ENCODE results near the gene RBL2.
"Not testable (repeated sequence)": the region's sequence is repeated elsewhere in the genome, so short reads cannot be mapped to it uniquely, and the experiment has no call there.

RBL2 gene, protein sequence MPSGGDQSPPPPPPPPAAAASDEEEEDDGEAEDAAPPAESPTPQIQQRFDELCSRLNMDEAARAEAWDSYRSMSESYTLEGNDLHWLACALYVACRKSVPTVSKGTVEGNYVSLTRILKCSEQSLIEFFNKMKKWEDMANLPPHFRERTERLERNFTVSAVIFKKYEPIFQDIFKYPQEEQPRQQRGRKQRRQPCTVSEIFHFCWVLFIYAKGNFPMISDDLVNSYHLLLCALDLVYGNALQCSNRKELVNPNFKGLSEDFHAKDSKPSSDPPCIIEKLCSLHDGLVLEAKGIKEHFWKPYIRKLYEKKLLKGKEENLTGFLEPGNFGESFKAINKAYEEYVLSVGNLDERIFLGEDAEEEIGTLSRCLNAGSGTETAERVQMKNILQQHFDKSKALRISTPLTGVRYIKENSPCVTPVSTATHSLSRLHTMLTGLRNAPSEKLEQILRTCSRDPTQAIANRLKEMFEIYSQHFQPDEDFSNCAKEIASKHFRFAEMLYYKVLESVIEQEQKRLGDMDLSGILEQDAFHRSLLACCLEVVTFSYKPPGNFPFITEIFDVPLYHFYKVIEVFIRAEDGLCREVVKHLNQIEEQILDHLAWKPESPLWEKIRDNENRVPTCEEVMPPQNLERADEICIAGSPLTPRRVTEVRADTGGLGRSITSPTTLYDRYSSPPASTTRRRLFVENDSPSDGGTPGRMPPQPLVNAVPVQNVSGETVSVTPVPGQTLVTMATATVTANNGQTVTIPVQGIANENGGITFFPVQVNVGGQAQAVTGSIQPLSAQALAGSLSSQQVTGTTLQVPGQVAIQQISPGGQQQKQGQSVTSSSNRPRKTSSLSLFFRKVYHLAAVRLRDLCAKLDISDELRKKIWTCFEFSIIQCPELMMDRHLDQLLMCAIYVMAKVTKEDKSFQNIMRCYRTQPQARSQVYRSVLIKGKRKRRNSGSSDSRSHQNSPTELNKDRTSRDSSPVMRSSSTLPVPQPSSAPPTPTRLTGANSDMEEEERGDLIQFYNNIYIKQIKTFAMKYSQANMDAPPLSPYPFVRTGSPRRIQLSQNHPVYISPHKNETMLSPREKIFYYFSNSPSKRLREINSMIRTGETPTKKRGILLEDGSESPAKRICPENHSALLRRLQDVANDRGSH

DNA sequence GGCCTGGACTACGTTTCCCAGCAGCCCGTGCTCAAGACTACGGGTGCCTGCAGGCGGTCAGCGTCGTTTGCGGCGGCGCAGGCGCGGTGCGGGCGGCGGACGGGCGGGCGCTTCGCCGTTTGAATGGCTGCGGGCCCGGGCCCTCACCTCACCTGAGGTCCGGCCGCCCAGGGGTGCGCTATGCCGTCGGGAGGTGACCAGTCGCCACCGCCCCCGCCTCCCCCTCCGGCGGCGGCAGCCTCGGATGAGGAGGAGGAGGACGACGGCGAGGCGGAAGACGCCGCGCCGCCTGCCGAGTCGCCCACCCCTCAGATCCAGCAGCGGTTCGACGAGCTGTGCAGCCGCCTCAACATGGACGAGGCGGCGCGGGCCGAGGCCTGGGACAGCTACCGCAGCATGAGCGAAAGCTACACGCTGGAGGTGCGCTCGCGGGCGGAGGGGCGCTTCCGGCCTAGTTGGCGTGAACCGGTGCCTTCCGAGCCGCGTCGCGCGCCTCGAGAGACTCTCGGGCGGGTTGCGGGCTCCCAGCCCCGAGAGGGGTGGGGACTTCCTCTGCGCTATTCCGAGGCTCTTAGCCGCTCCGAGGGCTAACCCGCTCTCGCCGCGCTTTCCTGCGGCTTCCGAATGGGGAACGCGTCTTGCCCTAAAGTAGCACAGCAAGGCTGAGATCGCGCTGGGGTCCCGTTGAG, at the start of gene RBL2:
RBL2 (plus strand) TSS at position 95 of the 689 bp plus-strand sequence; CDS start at position 181, 86 bp downstream.
- peak; percentile 61 to 63 for DNase-seq (ENCODE audit: low read depth in 2 of 2)

DNA sequence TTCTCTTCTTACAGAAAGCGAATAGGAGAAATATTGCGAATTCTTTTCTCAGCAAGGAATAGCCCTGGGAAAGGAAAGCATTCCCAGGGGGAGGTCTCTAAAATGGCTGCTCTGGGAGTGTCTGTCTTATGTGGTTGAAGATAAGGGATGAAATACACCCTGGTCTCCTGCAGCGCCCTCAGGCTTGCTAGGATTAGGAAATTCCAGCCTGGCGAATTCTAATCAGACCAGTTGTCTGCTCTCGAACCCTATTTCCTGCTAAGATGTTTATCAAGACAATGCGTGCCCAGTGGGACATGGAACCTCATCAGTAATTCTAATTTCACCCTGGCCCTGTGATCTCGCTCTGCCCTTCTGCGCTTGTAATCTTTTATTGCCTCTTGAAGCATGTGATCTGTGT, 49.7 kb upstream of the RBL2 start:
- DNase-seq (ENCODE audit: low read depth in 2 of 2), result not testable (repeated sequence)

DNA sequence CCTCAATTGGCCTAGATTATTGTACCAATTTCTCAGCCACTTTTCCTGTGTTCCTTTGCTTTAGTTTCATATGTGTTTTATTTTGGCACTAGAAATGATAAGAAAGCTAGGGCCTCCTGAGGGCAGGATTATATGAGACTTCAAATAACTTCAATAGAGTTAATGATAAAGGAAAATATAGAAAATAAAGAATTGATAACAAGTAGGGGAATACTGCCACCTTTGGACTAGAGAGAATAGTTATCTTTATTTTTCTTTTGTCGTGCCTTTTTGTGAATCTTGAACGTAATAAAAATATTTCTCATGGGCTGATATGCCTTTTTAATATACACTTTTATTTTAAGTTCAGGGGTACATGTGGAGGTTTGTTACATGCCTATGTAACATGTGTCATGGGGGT, 29.3 kb upstream of the RBL2 start:
- DNase-seq (ENCODE audit: low read depth in 2 of 2), result no peak

- DNase-seq (ENCODE audit: low read depth in 2 of 2), result no peak
Measured at GRCh38 chr16:53412549-53412948, 21.7 kb upstream of the RBL2 start.

GRCh38 chr16:53413864-53414263, 20.4 kb upstream of the RBL2 start:
- DNase-seq (ENCODE audit: low read depth in 2 of 2), result no peak

DNA sequence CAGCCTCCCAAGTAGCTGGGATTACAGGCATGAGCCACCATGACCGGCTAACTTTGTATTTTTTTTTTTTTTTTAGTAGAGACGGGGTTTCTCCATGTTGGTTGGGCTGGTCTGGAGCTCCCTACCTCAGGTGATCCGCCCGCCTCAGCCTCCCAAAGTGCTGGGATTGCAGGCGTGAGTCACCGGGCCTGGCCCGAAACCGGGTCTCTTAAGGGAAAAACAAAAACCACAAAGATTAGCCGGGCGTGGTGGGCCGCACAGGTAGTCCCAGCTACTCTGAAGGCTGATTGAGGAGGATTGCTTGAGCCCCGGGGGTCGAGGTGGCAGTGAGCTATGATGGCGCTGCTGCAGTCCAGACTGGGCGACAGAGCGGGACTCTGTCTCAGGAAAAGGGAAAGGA, 19.9 kb upstream of the RBL2 start:
- no peak for DNase-seq (ENCODE audit: low read depth in 2 of 2)

DNA sequence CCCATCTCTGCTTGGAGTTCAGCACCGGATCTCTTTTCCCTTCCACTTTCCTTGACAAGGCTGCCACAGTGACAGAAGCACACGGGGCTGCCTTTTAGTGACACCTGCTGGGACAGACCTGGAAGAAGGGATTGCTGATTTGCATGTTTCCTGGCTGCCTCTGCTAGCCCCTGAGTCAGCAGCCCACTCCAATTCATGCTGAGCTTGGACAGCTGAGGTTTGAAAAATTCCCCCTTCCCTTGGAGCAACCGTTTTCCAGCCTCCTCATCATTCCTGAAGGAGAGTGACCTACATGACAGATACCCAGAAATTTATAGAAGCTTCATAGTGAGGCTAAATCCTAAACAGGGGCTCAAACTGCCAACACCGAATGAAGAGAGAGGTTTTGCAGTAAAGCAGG, 18.8 kb upstream of the RBL2 start:
- DNase-seq (ENCODE audit: low read depth in 2 of 2), result no peak

DNA sequence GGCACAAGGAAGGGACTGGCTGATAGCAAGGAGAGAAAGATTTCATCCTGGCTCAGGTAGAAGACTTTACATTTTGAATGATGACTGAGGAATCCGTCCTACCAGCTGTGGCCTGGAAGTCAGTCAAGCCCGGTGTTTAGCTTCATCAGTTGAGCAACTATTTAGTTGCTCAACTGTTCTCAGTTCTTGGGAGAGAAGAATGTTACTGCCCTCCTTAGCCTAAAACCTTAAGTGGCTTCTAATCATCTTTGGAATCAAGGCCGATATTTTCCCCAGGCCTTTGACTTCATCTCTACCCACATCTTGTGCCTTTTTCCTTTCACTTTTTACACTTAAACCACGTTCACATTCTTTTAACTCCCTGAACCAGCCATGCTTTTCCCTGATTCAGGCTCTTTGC, 17.3 kb upstream of the RBL2 start:
- DNase-seq (ENCODE audit: low read depth in 2 of 2), result no peak

DNA sequence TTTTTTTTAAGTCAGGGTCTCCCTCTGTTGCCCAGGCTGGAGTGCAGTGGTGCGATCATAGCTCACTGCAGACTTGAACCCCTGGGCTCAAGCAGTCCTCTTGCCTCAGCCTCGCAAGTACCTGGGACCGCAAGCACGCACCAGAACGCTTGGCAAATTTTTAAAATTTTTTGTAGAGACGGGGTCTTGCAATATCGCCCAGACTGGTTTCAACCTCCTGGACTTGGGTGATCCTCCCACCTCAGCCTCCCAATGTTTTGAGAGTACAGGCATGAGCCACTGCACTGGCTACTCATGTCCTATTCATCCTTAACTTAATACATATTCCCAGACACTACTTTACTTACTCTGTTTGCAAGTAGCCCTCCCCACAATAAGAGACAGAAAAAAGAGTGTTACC, 16.3 kb upstream of the RBL2 start:
- no peak for DNase-seq (ENCODE audit: low read depth in 2 of 2)

DNA sequence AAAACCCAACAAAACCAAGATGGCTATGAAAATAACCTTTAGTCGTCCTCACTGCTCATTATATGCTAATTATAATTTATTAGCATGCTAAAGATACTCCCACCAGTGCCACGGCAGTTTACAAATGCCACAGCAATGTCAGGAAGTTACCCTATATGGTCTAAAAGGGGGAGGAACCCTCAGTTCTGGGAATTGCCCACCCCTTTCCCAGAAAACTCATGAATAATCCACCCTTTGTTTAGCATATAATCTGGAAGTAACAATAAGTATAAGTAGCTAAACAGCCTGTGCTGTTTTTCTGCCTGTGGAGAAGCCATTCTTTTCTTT, 14.9 kb upstream of the RBL2 start:
- not testable (repeated sequence) for DNase-seq (ENCODE audit: low read depth in 2 of 2)

- DNase-seq (ENCODE audit: low read depth in 2 of 2), result no peak
Measured at GRCh38 chr16:53421248-53421647, 13.0 kb upstream of the RBL2 start.

DNA sequence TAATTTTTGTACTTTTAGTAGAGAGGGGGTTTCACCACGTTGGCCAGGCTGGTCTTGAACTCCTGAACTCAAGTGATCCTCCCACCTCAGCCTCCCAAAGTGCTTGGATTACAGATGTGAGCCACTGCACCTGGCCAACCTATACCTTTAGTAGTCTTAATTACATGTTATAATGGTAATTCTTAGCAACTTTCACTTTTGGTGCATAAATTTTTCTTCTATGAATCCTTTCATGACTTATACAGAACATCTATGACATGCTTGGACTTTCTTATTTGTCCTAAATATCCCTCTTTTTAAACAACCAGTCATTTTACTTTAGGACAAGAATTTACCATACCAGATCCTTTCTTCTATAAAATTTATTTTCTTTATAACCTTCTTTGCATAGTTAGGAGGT, 10.3 kb upstream of the RBL2 start:
- not testable (repeated sequence) for DNase-seq (ENCODE audit: low read depth in 2 of 2)

DNA sequence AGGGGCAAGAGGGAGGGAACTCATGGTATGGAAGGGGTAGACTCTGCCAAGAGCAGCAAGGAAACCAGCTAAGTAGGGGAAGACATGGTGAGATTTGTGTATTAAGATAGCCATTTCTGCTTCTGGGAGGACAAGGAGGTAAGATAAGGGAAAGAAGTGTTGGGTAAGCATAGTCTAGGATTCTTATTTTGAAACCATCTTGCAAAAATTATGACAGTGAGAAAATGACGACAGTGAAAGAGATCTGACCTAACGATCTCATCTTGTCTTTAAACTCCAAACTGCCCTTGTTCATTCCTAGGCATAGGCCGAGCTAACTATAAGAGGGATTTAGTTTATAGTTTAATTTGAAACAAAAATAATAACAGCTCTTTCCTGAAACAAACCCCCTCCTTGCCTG, 5.6 kb upstream of the RBL2 start:
- DNase-seq (ENCODE audit: low read depth in 2 of 2), result no peak

GRCh38 chr16:53429221-53429943, 4.9 kb upstream of the RBL2 start:
- no peak for DNase-seq (ENCODE audit: low read depth in 2 of 2)

GRCh38 chr16:53430363-53430762, 3.9 kb upstream of the RBL2 start:
- DNase-seq (ENCODE audit: low read depth in 2 of 2), result no peak

DNA sequence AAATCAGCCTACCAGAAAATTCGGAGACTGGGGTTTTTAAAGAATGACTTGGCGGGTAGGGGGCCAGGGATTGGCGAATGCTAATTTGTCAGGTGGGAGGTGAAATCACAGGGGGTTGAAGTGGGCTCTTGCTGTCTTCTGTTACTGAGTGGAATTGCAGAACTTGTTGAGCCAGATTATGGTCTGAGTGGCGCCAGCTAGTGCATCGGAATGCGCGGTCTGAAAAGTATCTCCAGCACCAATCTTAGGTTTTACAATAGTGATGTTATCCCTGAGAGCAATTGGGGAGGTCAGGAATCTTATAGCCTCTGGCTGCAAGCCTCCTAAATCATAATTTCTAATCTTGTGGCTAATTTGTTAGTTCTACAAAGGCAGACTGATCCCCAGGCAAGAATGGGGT, 762 bp upstream of the RBL2 start:
- DNase-seq (ENCODE audit: low read depth in 2 of 2), result no peak

DNA sequence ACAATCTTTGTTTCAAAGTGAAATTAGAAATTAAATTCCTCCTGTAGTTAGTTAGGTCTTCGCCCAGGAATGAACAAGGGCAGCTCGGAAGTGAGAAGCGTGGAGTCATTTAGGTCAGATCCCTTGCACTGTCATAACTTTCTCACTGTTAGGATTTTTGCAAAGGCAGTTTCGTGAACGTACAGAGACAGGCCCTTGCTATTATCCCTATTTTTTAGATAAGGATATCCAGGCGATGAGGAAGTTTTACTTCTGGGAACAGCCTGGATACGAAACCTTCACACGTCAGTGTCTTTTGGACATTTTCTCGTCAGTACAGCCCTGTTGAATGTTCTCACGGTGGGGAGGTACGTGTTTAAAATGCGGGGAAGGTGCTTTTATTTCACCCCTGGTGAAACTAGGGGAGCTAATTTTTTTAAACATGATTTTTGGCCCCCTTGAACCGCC, 318 bp upstream of the RBL2 start:
- no peak for DNase-seq (ENCODE audit: low read depth in 2 of 2)

- DNase-seq (ENCODE audit: low read depth in 2 of 2), result peak; percentile 15 to 26
Measured at GRCh38 chr16:53435066-53435688, 906 bp downstream of the RBL2 start.

- DNase-seq (ENCODE audit: low read depth in 2 of 2), result no peak
Measured at GRCh38 chr16:53440125-53440524, 5.9 kb downstream of the RBL2 start.

DNA sequence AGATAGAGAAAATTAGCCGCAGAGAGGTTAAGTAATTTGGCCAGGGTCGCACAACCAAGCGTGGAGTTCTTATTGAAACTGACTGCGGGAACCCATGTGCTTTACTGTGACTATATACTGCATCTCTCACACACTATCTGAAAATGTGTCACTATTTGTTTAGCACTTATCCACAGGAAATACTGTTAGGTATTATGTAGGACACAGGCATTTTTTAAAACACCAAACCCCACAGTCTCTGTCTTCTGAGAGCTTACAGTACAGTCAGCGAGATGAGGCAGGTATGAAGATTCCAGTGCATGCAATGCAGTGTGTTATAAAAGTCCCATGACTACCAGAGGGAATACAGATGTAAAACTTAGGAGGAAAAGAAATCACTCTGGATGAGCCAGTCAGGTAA, 11.3 kb downstream of the RBL2 start:
- no peak for DNase-seq (ENCODE audit: low read depth in 2 of 2)

GRCh38 chr16:53446090-53446489, 11.8 kb downstream of the RBL2 start:
- no peak for DNase-seq (ENCODE audit: low read depth in 2 of 2)
